NCI-H1436 (cell line): ENCODE results near the gene TCEAL4.
"Not testable (repeated sequence)": the region's sequence is repeated elsewhere in the genome, so short reads cannot be mapped to it uniquely, and the experiment has no call there.

Experiments
- DNase-seq: peaks from one replicate; lab custom pipeline; 2025; lab: John Stamatoyannopoulos, UW

Gene TCEAL4

GRCh38 chrX:103592295-103592694 lies 7.0 kb downstream of the TCEAL4 start:
- not testable (repeated sequence) for DNase-seq

- DNase-seq, result not testable (repeated sequence)
Observed at GRCh38 chrX:103595202-103595601, 9.9 kb downstream of the TCEAL4 start.

- DNase-seq, result peak; percentile 55
Observed at GRCh38 chrX:103607364-103608305, 22.3 kb downstream of the TCEAL4 start, which contains the start of gene TCEAL3. TSS of gene TCEAL3 (plus strand) at chrX:103607963. CDS start at chrX:103609065, 1,102 bp downstream.

GRCh38 chrX:103608306-103608963 lies 23.1 kb downstream of the TCEAL4 start:
- no peak for DNase-seq

GRCh38 chrX:103610282-103610681 lies 25.0 kb downstream of the TCEAL4 start:
- no peak for DNase-seq

- no peak for DNase-seq
Observed at GRCh38 chrX:103613362-103613890, 28.1 kb downstream of the TCEAL4 start.

- DNase-seq, result no peak
Observed at GRCh38 chrX:103614999-103615398, 29.7 kb downstream of the TCEAL4 start.

GRCh38 chrX:103615781-103616371 lies 30.6 kb downstream of the TCEAL4 start:
- no peak for DNase-seq

- no peak for DNase-seq
Observed at GRCh38 chrX:103616676-103617186, 31.4 kb downstream of the TCEAL4 start.

GRCh38 chrX:103624111-103624510 lies 38.8 kb downstream of the TCEAL4 start:
- DNase-seq, result no peak

- no peak for DNase-seq
Observed at GRCh38 chrX:103626855-103627254, 41.5 kb downstream of the TCEAL4 start.

GRCh38 chrX:103628386-103629317 lies 43.3 kb downstream of the TCEAL4 start, which contains the start of gene TCEAL1:
TSS of gene TCEAL1 (plus strand) at chrX:103628975. CDS start at chrX:103629917, 942 bp downstream.
- DNase-seq, result peak; percentile 40

- DNase-seq, result peak; percentile 48
Observed at GRCh38 chrX:103629318-103630170, 44.2 kb downstream of the TCEAL4 start.

GRCh38 chrX:103630171-103630511 lies 44.8 kb downstream of the TCEAL4 start:
- no peak for DNase-seq

GRCh38 chrX:103631145-103631544 lies 45.8 kb downstream of the TCEAL4 start:
- DNase-seq, result no peak

- DNase-seq, result no peak
Observed at GRCh38 chrX:103635436-103635835, 50.1 kb downstream of the TCEAL4 start.
